Measurements from ENCODE around the gene ZFP36L1. TPM values are rescaled to one million over a fixed set of nuclear protein-coding genes. Genes with fewer than 3 reads are reported as not detected.

Gene ZFP36L1
- total RNA-seq, 2 experiments from 2014 or later = 254 to 258 TPM

DNA sequence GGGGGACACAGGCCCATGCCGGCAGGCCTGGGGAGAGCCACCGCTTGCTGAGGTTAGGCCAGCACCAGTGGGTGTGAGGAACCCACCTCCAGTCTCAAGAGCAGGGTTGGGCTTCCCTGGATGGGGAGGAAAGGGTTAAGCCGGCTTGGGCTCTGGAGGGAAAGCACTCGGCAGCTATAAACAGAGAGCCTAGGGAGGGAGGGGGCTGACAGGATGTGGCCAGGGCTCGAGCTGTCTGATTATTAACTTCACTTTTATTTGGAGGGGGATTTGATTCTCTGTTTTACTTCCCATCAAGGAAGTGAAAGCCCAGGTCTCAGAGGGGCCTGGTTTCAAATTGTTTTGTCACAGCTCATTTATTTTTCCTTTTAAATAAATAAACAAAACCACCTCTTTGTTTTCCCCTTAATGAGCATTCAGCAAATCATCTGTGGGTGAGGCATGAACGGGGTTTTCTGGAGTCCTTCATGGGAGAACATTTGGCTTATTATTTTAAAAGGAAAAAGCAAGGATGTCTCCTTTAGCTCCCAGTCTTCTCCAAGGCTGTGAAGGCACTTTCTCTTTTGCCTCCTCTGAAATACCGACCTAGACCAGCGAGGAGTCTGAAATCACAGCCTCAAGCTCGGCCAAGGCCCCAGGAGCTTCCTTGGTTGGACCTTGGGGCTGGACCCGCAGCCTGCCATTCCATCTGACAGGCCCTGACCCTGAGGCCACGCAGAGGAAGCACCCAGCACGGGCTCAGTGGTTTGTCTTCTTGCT lies 21.9 kb upstream of the ZFP36L1 start:
- Mint-ChIP-seq H3K27ac (peak overlapping the region; percentile 95), H3K9me3 (no peaks in the 10 kb centered on the region), H3K4me1 (ENCODE audit: low read depth) (peaks cover 73% of the 10 kb centered on the region), H3K27me3 (no peaks in the 10 kb centered on the region), H3K4me3 (peak overlapping the region; percentile 84), H3K36me3 (ENCODE audit: low read depth) (no peaks in the 10 kb centered on the region)
- Histone ChIP-seq H3K4me1 (ENCODE audit: insufficient read depth, low read length) (peaks cover 78% of the 10 kb centered on the region), H3K36me3 (ENCODE audit: insufficient read depth, low read length) (no peaks in the 10 kb centered on the region), H3K4me3 (ENCODE audit: low read length) (peak overlapping the region; percentile 64), H3K9me3 (ENCODE audit: control insufficient read depth in 1 of 2, insufficient read depth in 1 of 2, low read length in 2 of 2) (no peaks in the 10 kb centered on the region), H3K27me3 (ENCODE audit: control insufficient read depth in 1 of 2, insufficient read depth in 2 of 2, low read length in 2 of 2) (no peaks in the 10 kb centered on the region), H3K27ac (ENCODE audit: low read depth in 1 of 2, low read length in 2 of 2) (peak overlapping the region; percentile 92 to 93)
- ChIA-PET POLR2A (interaction anchor here (0.6 to 17.9 kb wide), 25 partner anchors 8 to 998 kb away, joined by 3 to 816 read pairs (median 4); partner anchors contain the start of genes ZFP36L1 and ZFYVE26), CTCF (interaction anchor here (0.7 to 6.9 kb wide), 7 partner anchors 10 to 881 kb away, joined by 3 to 115 read pairs (median 6); partner anchors contain the start of gene ZFP36L1)
- peak; percentile 36 for ATAC-seq (ENCODE audit: poor library complexity)
- DNase-seq = peak in 12 of 14 experiments; percentile 44 to 87 (median 61)
- intact Hi-C loops (cut with DNase I, micrococcal nuclease) = loop anchor here in 1 of 2 experiments (1.0 to 5.0 kb wide), 3 partner anchors 21 to 880 kb away; partner anchors contain the start of gene ZFP36L1
- TF ChIP-seq, protein P1, sequence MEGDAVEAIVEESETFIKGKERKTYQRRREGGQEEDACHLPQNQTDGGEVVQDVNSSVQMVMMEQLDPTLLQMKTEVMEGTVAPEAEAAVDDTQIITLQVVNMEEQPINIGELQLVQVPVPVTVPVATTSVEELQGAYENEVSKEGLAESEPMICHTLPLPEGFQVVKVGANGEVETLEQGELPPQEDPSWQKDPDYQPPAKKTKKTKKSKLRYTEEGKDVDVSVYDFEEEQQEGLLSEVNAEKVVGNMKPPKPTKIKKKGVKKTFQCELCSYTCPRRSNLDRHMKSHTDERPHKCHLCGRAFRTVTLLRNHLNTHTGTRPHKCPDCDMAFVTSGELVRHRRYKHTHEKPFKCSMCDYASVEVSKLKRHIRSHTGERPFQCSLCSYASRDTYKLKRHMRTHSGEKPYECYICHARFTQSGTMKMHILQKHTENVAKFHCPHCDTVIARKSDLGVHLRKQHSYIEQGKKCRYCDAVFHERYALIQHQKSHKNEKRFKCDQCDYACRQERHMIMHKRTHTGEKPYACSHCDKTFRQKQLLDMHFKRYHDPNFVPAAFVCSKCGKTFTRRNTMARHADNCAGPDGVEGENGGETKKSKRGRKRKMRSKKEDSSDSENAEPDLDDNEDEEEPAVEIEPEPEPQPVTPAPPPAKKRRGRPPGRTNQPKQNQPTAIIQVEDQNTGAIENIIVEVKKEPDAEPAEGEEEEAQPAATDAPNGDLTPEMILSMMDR (IDR thresholded peaks at IDR 0.05) = no peak

DNA sequence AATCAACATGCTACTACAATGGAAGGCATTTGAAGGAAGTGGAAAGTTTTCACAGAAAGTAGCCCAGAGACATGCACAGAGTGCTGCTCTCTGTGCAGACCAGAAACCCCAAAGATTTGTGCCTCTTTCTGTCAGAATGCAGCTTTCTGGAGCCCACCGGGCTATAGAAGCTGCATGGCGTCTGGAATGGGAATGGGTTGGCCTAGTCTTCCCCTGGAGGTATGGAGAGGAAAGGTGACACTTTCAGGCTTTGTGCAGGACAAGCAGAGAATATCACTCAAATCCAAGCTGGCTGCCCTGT lies 21.3 kb upstream of the ZFP36L1 start:
- peak overlapping the region; percentile 95 for H3K27ac Mint-ChIP-seq
- peak overlapping the region; percentile 84 for H3K4me3 Mint-ChIP-seq
- H3K9me3 Mint-ChIP-seq = no peaks in the 10 kb centered on the region
- POLR2A ChIA-PET = interaction anchor here (0.6 to 17.9 kb wide), 18 partner anchors 8 to 997 kb away, joined by 3 to 816 read pairs (median 6); partner anchors contain the start of genes ZFP36L1 and ZFYVE26
- Histone ChIP-seq H3K27ac (ENCODE audit: low read depth in 1 of 2, low read length in 2 of 2) (peak overlapping the region; percentile 92 to 93), H3K27me3 (ENCODE audit: control insufficient read depth in 1 of 2, insufficient read depth in 2 of 2, low read length in 2 of 2) (no peaks in the 10 kb centered on the region), H3K9me3 (ENCODE audit: control insufficient read depth in 1 of 2, insufficient read depth in 1 of 2, low read length in 2 of 2) (no peaks in the 10 kb centered on the region), H3K4me3 (ENCODE audit: low read length) (peak overlapping the region; percentile 64), H3K36me3 (ENCODE audit: insufficient read depth, low read length) (no peaks in the 10 kb centered on the region), H3K4me1 (ENCODE audit: insufficient read depth, low read length) (peaks cover 73% of the 10 kb centered on the region)
- CTCF ChIA-PET = interaction anchor here (0.7 to 6.9 kb wide), 5 partner anchors 13 to 565 kb away, joined by 3 to 115 read pairs (median 8); partner anchors contain the start of gene ZFP36L1
- H3K36me3 Mint-ChIP-seq (ENCODE audit: low read depth) = no peaks in the 10 kb centered on the region
- TF ChIP-seq, protein P1 (IDR thresholded peaks at IDR 0.05) = no peak
- ATAC-seq (ENCODE audit: poor library complexity) = no peak
- intact Hi-C loops (cut with DNase I, micrococcal nuclease) = loop anchor here in 1 of 2 experiments (2.0 kb wide), 1 partner anchor 879 kb away; no protein-coding TSS in a partner anchor
- DNase-seq = no peak
- H3K27me3 Mint-ChIP-seq = no peaks in the 10 kb centered on the region
- peaks cover 73% of the 10 kb centered on the region for H3K4me1 Mint-ChIP-seq (ENCODE audit: low read depth)

DNA sequence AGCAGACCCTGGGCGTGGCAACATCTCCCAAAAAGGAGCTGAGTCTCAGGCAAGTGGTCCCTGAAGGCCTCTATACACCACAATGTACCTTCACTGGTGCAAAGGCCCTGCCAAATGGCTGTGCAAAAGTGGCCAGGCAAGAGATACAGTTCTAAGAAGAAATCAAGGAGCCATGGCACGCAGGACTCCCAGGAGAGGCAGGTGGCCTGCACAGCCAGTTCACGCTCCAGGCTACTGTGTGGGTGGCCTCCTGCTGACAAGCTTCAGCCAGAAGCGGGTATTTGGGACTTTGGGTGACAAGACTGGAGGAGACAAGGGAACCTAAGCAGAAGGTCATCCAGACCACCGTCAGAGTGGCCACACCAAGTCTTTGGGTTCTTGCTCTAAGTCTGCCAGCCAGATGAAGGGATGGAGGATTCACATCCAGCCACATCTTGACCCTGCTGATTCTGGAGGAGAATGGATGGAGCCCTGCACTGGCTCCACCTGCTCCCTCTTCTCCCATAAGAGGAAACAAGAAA lies 20.5 kb upstream of the ZFP36L1 start:
- TF ChIP-seq, protein P1 (IDR thresholded peaks at IDR 0.05) = no peak
- Mint-ChIP-seq H3K27ac (peak overlapping the region; percentile 95), H3K4me3 (peak overlapping the region; percentile 84), H3K4me1 (ENCODE audit: low read depth) (peaks cover 72% of the 10 kb centered on the region), H3K27me3 (no peaks in the 10 kb centered on the region), H3K36me3 (ENCODE audit: low read depth) (no peaks in the 10 kb centered on the region), H3K9me3 (no peaks in the 10 kb centered on the region)
- DNase-seq = no peak
- H3K4me3 ChIP-seq (ENCODE audit: low read length) = no peak overlapping the region
- H3K27ac ChIP-seq (ENCODE audit: low read depth in 1 of 2, low read length in 2 of 2) = peak overlapping the region; percentile 92 to 93
- no peak for ATAC-seq (ENCODE audit: poor library complexity)
- POLR2A ChIA-PET = interaction anchor here (4.3 to 17.9 kb wide), 5 partner anchors 11 to 528 kb away, joined by 35 to 816 read pairs (median 50); partner anchors contain the start of gene ZFP36L1
- H3K36me3 ChIP-seq (ENCODE audit: insufficient read depth, low read length) = no peaks in the 10 kb centered on the region
- peaks cover 69% of the 10 kb centered on the region for H3K4me1 ChIP-seq (ENCODE audit: insufficient read depth, low read length)
- CTCF ChIA-PET = interaction anchor here (1.1 to 6.9 kb wide), 3 partner anchors 17 to 976 kb away, joined by 3 to 115 read pairs (median 49); partner anchors contain the start of gene ZFP36L1
- H3K27me3 ChIP-seq (ENCODE audit: control insufficient read depth in 1 of 2, insufficient read depth in 2 of 2, low read length in 2 of 2) = no peaks in the 10 kb centered on the region
- no peaks in the 10 kb centered on the region for H3K9me3 ChIP-seq (ENCODE audit: control insufficient read depth in 1 of 2, insufficient read depth in 1 of 2, low read length in 2 of 2)
- intact Hi-C loops (cut with DNase I, micrococcal nuclease) = no loop called here
